IMR-90 (cell line): Measurements from ENCODE around the gene KLHL29. TPM values are rescaled to one million over a fixed set of nuclear protein-coding genes. Genes with fewer than 3 reads are reported as not detected.

Source experiments
- ATAC-seq: fragments of 200-7000 bp; cut with Tn5 transposase; 2 replicates; pipeline ENCODE4 v1.9.1; 2020; ENCODE audit warnings: low read depth, mild to moderate bottlenecking, moderate library complexity
- BruUV-seq: library from RNA; stranded (reverse); fragments of 400-500 nt; replicated peaks from 2 replicates; lab custom pipeline; 2021; lab: Mats Ljungman, UMichigan
- CTCF ChIA-PET: fragments of 300-600 bp; formaldehyde crosslinking; extraction: SDS; loops from one replicate; lab custom pipeline; 2021; ENCODE audit warnings: antibody characterized with exemption; lab: Yijun Ruan, JAX
- POLR2A ChIA-PET: fragments of 300-600 bp; sonication (Branson Sonifier 250); formaldehyde crosslinking; loops from one replicate; lab custom pipeline; 2022; ENCODE audit warnings: antibody characterized with exemption; ENCODE audit not compliant: unreplicated experiment; lab: Charles Lee
- DNase-seq: peaks from one replicate; pipeline ENCODE4 v3.0.0; 2013
- H2AFZ ChIP-seq: replicated peaks from 2 replicates; pipeline ENCODE3; 2013; ENCODE audit warnings: low read length, mild to moderate bottlenecking; ENCODE audit not compliant: poor library complexity
- H2AK5ac ChIP-seq: 2 replicates; pipeline ENCODE4 v1.6.1; 2013; ENCODE audit warnings: low read depth, low read length, inconsistent platforms
- H2AK9ac ChIP-seq: replicated peaks from 2 replicates; pipeline ENCODE3; 2013; ENCODE audit warnings: mild to moderate bottlenecking, low read depth, low read length, moderate library complexity; ENCODE audit not compliant: poor library complexity
- H2BK120ac ChIP-seq: 2 replicates; pipeline ENCODE4 v1.6.1; 2013; ENCODE audit warnings: low read depth, low read length, inconsistent platforms
- H2BK15ac ChIP-seq: 3 replicates; pipeline ENCODE4 v1.6.1; 2013; ENCODE audit warnings: low read depth, low read length, inconsistent platforms
- H2BK20ac ChIP-seq: 2 replicates; pipeline ENCODE4 v1.6.1; 2013; ENCODE audit warnings: low read depth, mild to moderate bottlenecking, inconsistent platforms, low read length, moderate library complexity
- H2BK5ac ChIP-seq: 2 replicates; pipeline ENCODE4 v1.6.1; 2013; ENCODE audit warnings: mild to moderate bottlenecking, low read depth, low read length, inconsistent platforms; ENCODE audit not compliant: poor library complexity, severe bottlenecking
- H3K14ac ChIP-seq: replicated peaks from 2 replicates; pipeline ENCODE4 v1.6.1; 2013; ENCODE audit warnings: low read depth, low read length, inconsistent platforms
- H3K18ac ChIP-seq: 2 replicates; pipeline ENCODE4 v1.6.1; 2013; ENCODE audit warnings: low read depth, low read length, control low read depth
- H3K23ac ChIP-seq: 2 replicates; pipeline ENCODE4 v1.6.1; 2013; ENCODE audit warnings: low read depth, low read length, inconsistent platforms
- H3K27ac ChIP-seq: 2 replicates; pipeline ENCODE4 v1.5.1; 2013; ENCODE audit warnings: mild to moderate bottlenecking, control low read depth, low read length; ENCODE audit not compliant: insufficient read depth
- H3K27me3 ChIP-seq: 2 replicates; pipeline ENCODE4 v1.6.1; 2013; ENCODE audit warnings: low read length; ENCODE audit not compliant: control insufficient read depth, insufficient read depth
- H3K36me3 ChIP-seq: 2 replicates; pipeline ENCODE4 v1.6.1; 2013; ENCODE audit warnings: low read length, mixed read lengths; ENCODE audit not compliant: control insufficient read depth, insufficient read depth
- H3K4ac ChIP-seq: 2 replicates; pipeline ENCODE4 v1.6.1; 2013; ENCODE audit warnings: low read depth, low read length, inconsistent platforms
- H3K4me1 ChIP-seq: 2 replicates; pipeline ENCODE4 v1.6.1; 2013; ENCODE audit warnings: low read length, mixed read lengths; ENCODE audit not compliant: control insufficient read depth, insufficient read depth
- H3K4me2 ChIP-seq: 2 replicates; pipeline ENCODE4 v1.6.1; 2013; ENCODE audit warnings: low read depth, mild to moderate bottlenecking, control low read depth, low read length, moderate library complexity
- H3K4me3 ChIP-seq: 2 replicates; pipeline ENCODE4 v1.5.1; 2013; ENCODE audit warnings: low read depth, mild to moderate bottlenecking, control low read depth, low read length, moderate library complexity; ENCODE audit not compliant: insufficient read depth
- H3K56ac ChIP-seq: 2 replicates; pipeline ENCODE4 v1.6.1; 2013; ENCODE audit warnings: low read length, inconsistent platforms; ENCODE audit not compliant: insufficient read depth; ENCODE audit errors: extremely low read depth
- H3K79me1 ChIP-seq, 2 experiments: 2 replicates each; pipeline ENCODE4 v1.6.1; 2013; ENCODE audit warnings: low read length in 2 of 2, inconsistent platforms in 1 of 2, low read depth in 1 of 2
- H3K9ac ChIP-seq: 2 replicates; pipeline ENCODE4 v1.6.1; 2013; ENCODE audit warnings: low read depth, low read length, control low read depth
- H3K9me1 ChIP-seq: 2 replicates; pipeline ENCODE4 v1.6.1; 2013; ENCODE audit warnings: low read length, inconsistent platforms; ENCODE audit not compliant: insufficient read depth
- H3K9me3 ChIP-seq: 2 replicates; pipeline ENCODE4 v1.6.1; 2013; ENCODE audit warnings: low read length; ENCODE audit not compliant: control insufficient read depth, insufficient read depth
- H4K20me1 ChIP-seq: 2 replicates; pipeline ENCODE4 v1.6.1; 2013; ENCODE audit warnings: low read length, inconsistent platforms; ENCODE audit not compliant: insufficient read depth
- H4K5ac ChIP-seq: 2 replicates; pipeline ENCODE4 v1.6.1; 2013; ENCODE audit warnings: mild to moderate bottlenecking, low read depth, low read length, control low read depth
- H4K8ac ChIP-seq, 2 experiments: 2 replicates each; pipeline ENCODE4 v1.6.1; 2013; ENCODE audit warnings: low read depth in 2 of 2, low read length in 2 of 2, control low read depth in 1 of 2, inconsistent platforms in 1 of 2
- H4K91ac ChIP-seq: 2 replicates; pipeline ENCODE4 v1.6.1; 2013; ENCODE audit warnings: low read depth, low read length, inconsistent platforms; ENCODE audit not compliant: insufficient read depth
- CEBPB ChIP-seq: IDR thresholded peaks from 2 replicates; pipeline ENCODE4 v1.6.1; 2012; ENCODE audit warnings: low read depth, low read length, improper control_type of control experiment
- CHD1 ChIP-seq: IDR thresholded peaks from 2 replicates; pipeline ENCODE4 v1.6.1; 2012; ENCODE audit warnings: low read depth, low read length, improper control_type of control experiment
- MAFK ChIP-seq: IDR thresholded peaks from 2 replicates; pipeline ENCODE4 v1.6.1; 2012; ENCODE audit warnings: low read depth, low read length, improper control_type of control experiment
- MAZ ChIP-seq: IDR thresholded peaks from 2 replicates; pipeline ENCODE4 v1.6.1; 2012; ENCODE audit warnings: low read depth, mild to moderate bottlenecking, low read length, improper control_type of control experiment, moderate library complexity, borderline replicate concordance
- NFE2L2 ChIP-seq: fragments of 150-350 bp; IDR thresholded peaks from 2 replicates; pipeline ENCODE4 v1.6.1; 2016; ENCODE audit warnings: low read depth, mild to moderate bottlenecking, low read length
- RAD21 ChIP-seq: IDR thresholded peaks from 2 replicates; pipeline ENCODE4 v1.6.1; 2012; ENCODE audit warnings: low read length, improper control_type of control experiment
- RFX5 ChIP-seq: IDR thresholded peaks from 2 replicates; pipeline ENCODE4 v1.8.0; 2012; ENCODE audit warnings: low read depth, mild to moderate bottlenecking, low read length, moderate library complexity
- WGBS, 2 experiments: methylation state at CpG; one replicate each; pipeline versions ENCODE4 v1.1.5 to v1.1.7; 2013; ENCODE audit warnings: missing lambda C conversion rate in 2 of 2; ENCODE audit not compliant: insufficient read length in 1 of 2; ENCODE audit errors: extremely low coverage in 2 of 2; 5-methylcytosine and 5-hydroxymethylcytosine counted together
- dilution Hi-C: fragments of 300-500 bp; cut with HindIII; formaldehyde crosslinking; loops from one replicate; pipeline ENCODE4 v1.14.3; 2018; ENCODE audit warnings: low sequenced_read_pairs; ENCODE audit not compliant: unreplicated experiment
- in situ Hi-C: fragments of 300-500 bp; cut with MboI; formaldehyde crosslinking; loops from 3 replicates; pipeline ENCODE4 v1.14.3; 2019; ENCODE audit warnings: low sequenced_read_pairs, inconsistent platforms, mixed read lengths
- intact Hi-C: fragments of 100-400 bp; cut with micrococcal nuclease; formaldehyde crosslinking; loops from 2 replicates; pipeline ENCODE4 v1.10.0; 2022
- polyA plus RNA-seq, 3 experiments: library from polyadenylated mRNA; depleted of rRNA; stranded (reverse); fragments of >200 nt; gene quantifications; 2 replicates each; pipeline ENCODE4 v1.2.3, GENCODE V29; 2012; ENCODE audit warnings: low replicate concordance in 1 of 3
- total RNA-seq: library from RNA; depleted of rRNA; stranded (reverse); fragments of >200 nt; gene quantifications from 2 replicates; pipeline ENCODE4 v1.2.3, GENCODE V29; 2012

The KLHL29 gene
- total and polyA plus RNA-seq, 2 of the 4 experiments (the other 2 are of a cell fraction), result 2.0 to 8.0 TPM

DNA sequence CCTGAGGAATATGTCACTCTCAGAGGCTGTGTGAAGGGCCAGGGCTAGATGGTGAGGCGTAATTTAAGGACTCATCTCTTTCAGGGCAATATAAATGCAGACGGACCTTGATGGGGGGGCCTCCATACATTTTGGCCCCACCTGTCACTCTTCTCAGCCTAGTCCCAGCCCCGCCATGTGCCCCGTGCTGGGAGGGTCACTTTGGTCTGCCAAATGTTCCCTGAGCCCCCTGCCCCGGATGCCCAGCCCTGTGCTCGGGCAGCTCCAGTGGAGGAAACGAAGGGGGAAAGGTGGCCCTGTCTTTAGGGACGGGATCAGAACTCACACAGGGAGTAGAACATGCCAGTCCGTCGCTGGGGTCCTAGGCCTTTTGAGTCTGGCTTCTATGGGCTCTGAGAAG lies 168.6 kb downstream of the KLHL29 start:
- H3K4me1 ChIP-seq, result peaks cover 6% of the 10 kb centered on the region
- H4K20me1 ChIP-seq, result peaks cover 3% of the 10 kb centered on the region; the same call in 1 of the 2 replicates
- no peaks in the 10 kb centered on the region for H3K36me3 ChIP-seq
- H2AK5ac ChIP-seq, result no peak overlapping the region
- H3K4me3 ChIP-seq, result no peak overlapping the region
- H3K9me3 ChIP-seq, result no peaks in the 10 kb centered on the region
- dilution Hi-C loops (no loop called here), intact Hi-C loops (no loop called here), in situ Hi-C loops (no loop called here)
- DNase-seq, result no peak
- 95% methylated on average over 4 of the region's 10 CpGs; no CpG with 5 or more reads in 1 of the 2 experiments for WGBS, 2 experiments
- no peak overlapping the region for H3K9ac ChIP-seq
- no peak overlapping the region for H2BK120ac ChIP-seq
- no peak overlapping the region for H3K4ac ChIP-seq
- peaks cover 0 to under 1% of the 10 kb centered on the region in 2 experiments; a peak in 3 of 4 replicates for H3K79me1 ChIP-seq
- BruUV-seq, result no TSS peak
- TF ChIP-seq RAD21, result no peak
- TF ChIP-seq MAFK, result no peak
- no peak for TF ChIP-seq CHD1
- TF ChIP-seq RFX5, result no peak
- TF ChIP-seq CEBPB, result no peak
- no peak for TF ChIP-seq NFE2L2
- no peak for TF ChIP-seq MAZ
- no peak for ATAC-seq
- no peak overlapping the region for H3K27ac ChIP-seq
- ChIA-PET POLR2A (no interaction called here), CTCF (no interaction called here)
- no peak overlapping the region for H4K5ac ChIP-seq
- H2AK9ac ChIP-seq, result no peak overlapping the region
- H2BK5ac ChIP-seq, result no peak overlapping the region
- H3K14ac ChIP-seq, result no peak overlapping the region
- no peak overlapping the region for H2BK15ac ChIP-seq
- no peaks in the 10 kb centered on the region for H3K27me3 ChIP-seq
- no peak overlapping the region for H3K4me2 ChIP-seq
- no peak overlapping the region for H3K56ac ChIP-seq
- no peak overlapping the region for H3K18ac ChIP-seq
- peaks cover 2% of the 10 kb centered on the region; the same call in 1 of the 2 replicates for H3K9me1 ChIP-seq
- H3K23ac ChIP-seq, result no peak overlapping the region
- no peak overlapping the region for H4K8ac ChIP-seq
- no peak overlapping the region for H4K91ac ChIP-seq
- no peak overlapping the region for H2AFZ ChIP-seq
- no peak overlapping the region for H2BK20ac ChIP-seq
